K562 (cell line): ENCODE results near the gene KCNAB2. TPM values are rescaled to one million over a fixed set of nuclear protein-coding genes. Genes with fewer than 3 reads are reported as not detected.

Source experiments
- ATAC-seq: fragments of 200-7000 bp; cut with Tn5 transposase; 3 replicates; pipeline ENCODE4 v1.9.1; 2020; ENCODE audit warnings: moderate library complexity
- BruUV-seq: library from RNA; stranded (reverse); fragments of 400-500 nt; replicated peaks from 2 replicates; lab custom pipeline; 2021; lab: Mats Ljungman, UMichigan
- CTCF ChIA-PET: fragments of 300-600 bp; formaldehyde crosslinking; extraction: SDS; loops from one replicate; lab custom pipeline; 2021; ENCODE audit warnings: low intra/inter-chr PET ratio; lab: Yijun Ruan, JAX
- POLR2A ChIA-PET: fragments of 300-600, 350-650 bp; sonication (Branson Sonifier 250); formaldehyde crosslinking; extraction: SDS; loops from one replicate; lab custom pipeline; 2021; ENCODE audit warnings: antibody characterized with exemption, inconsistent platforms; lab: Yijun Ruan, JAX
- DNase-seq, 4 experiments: peaks; one replicate each; pipeline versions ENCODE4 v3.0.0 to v3.0.0-alpha.2; 2011 to 2018; ENCODE audit warnings: low spot score in 3 of 4, mixed read lengths in 3 of 4; ENCODE audit errors: extremely low read depth in 1 of 4
- FAIRE-seq: peaks from 2 replicates; lab custom pipeline; 2011; peaks lifted over from hg19 to GRCh38; lab: Jason Lieb, UNC
- H2AFZ ChIP-seq: 2 replicates; pipeline ENCODE4 v1.6.0; 2011; ENCODE audit warnings: low read depth, low read length, control low read depth, inconsistent platforms
- H3K27ac ChIP-seq: fragments of 200-600 bp; 3 replicates; pipeline ENCODE4 v1.8.0; 2011; ENCODE audit warnings: low read depth, mild to moderate bottlenecking, control low read depth, inconsistent platforms, low read length, moderate library complexity, mixed read lengths; ENCODE audit errors: extremely low read depth
- H3K27me3 ChIP-seq, 2 experiments: fragments of 300-600 bp in 1 of 2; 2 replicates in 1 of 2; 3 replicates in 1 of 2; pipeline versions ENCODE4 v1.6.0 to v1.8.0; 2011; ENCODE audit warnings: inconsistent platforms in 2 of 2, low read length in 2 of 2, mild to moderate bottlenecking in 1 of 2, mixed read lengths in 1 of 2, moderate library complexity in 1 of 2; ENCODE audit not compliant: control insufficient read depth in 2 of 2, insufficient read depth in 2 of 2
- H3K36me3 ChIP-seq: fragments of 300-600 bp; 3 replicates; pipeline ENCODE4 v1.8.0; 2011; ENCODE audit warnings: mild to moderate bottlenecking, low read length, inconsistent platforms; ENCODE audit not compliant: control insufficient read depth, insufficient read depth
- H3K4me1 ChIP-seq, 2 experiments: fragments of 200-600 bp in 1 of 2; replicated peaks in 1 of 2; 2 replicates in 1 of 2; 3 replicates in 1 of 2; pipeline versions ENCODE4 v1.5.1 to v1.8.0; 2011; ENCODE audit warnings: inconsistent platforms in 2 of 2, low read length in 2 of 2, mild to moderate bottlenecking in 1 of 2, mixed read lengths in 1 of 2, moderate library complexity in 1 of 2; ENCODE audit not compliant: control insufficient read depth in 2 of 2, insufficient read depth in 2 of 2
- H3K4me2 ChIP-seq: 2 replicates; pipeline ENCODE4 v1.6.1; 2011; ENCODE audit warnings: low read length, control low read depth, inconsistent platforms, mixed read lengths; ENCODE audit not compliant: insufficient read depth
- H3K4me3 ChIP-seq: fragments of 200-600 bp; sonication (generic), shearing (Covaris generic); 2 replicates; pipeline ENCODE4 v1.5.1; 2016; ENCODE audit warnings: control low read depth, inconsistent platforms
- H3K79me2 ChIP-seq: fragments of 200-600 bp; 3 replicates; pipeline ENCODE4 v1.8.0; 2011; ENCODE audit warnings: low read length, inconsistent platforms; ENCODE audit not compliant: control insufficient read depth, insufficient read depth
- H3K9ac ChIP-seq, 2 experiments: 2 replicates each; pipeline versions ENCODE4 v1.6.0 to v1.6.1; 2011; ENCODE audit warnings: low read depth in 2 of 2, low read length in 2 of 2, control low read depth in 1 of 2, inconsistent platforms in 1 of 2, mild to moderate bottlenecking in 1 of 2, mixed read lengths in 1 of 2; ENCODE audit not compliant: insufficient read depth in 1 of 2
- H3K9me1 ChIP-seq: one replicate; pipeline ENCODE4 v1.6.0; 2011; ENCODE audit warnings: inconsistent platforms, mild to moderate bottlenecking, low read length, moderate library complexity; ENCODE audit not compliant: control insufficient read depth, insufficient read depth
- H3K9me3 ChIP-seq: replicated peaks from 2 replicates; pipeline ENCODE4 v1.5.1; 2011; ENCODE audit warnings: low read depth, low read length, inconsistent platforms; ENCODE audit not compliant: control insufficient read depth, insufficient read depth
- H4K20me1 ChIP-seq: replicated peaks from 2 replicates; pipeline ENCODE4 v1.6.1; 2011; ENCODE audit warnings: low read length, inconsistent platforms, mixed read lengths; ENCODE audit not compliant: control insufficient read depth, insufficient read depth
- BHLHE40 ChIP-seq: IDR thresholded peaks from 2 replicates; pipeline ENCODE4 v1.6.1; 2011; ENCODE audit warnings: low read length, improper control_type of control experiment
- HNRNPUL1 ChIP-seq: fragments of 200-400 bp; formaldehyde crosslinking; IDR thresholded peaks from 2 replicates; pipeline ENCODE4 v1.6.1; 2017; ENCODE audit warnings: low read length
- LEF1 ChIP-seq: fragments of 450-650 bp; IDR thresholded peaks from 2 replicates; pipeline ENCODE4 v1.6.1; 2016; ENCODE audit warnings: mild to moderate bottlenecking
- TOE1 ChIP-seq, 2 experiments: fragments of 450-650 bp in 1 of 2; sonication (generic) in 1 of 2; formaldehyde crosslinking in 1 of 2; IDR thresholded peaks; 2 replicates each; pipeline versions ENCODE4 v1.7.1 to v1.8.0; 2016 to 2022; ENCODE audit warnings: borderline replicate concordance in 2 of 2, mild to moderate bottlenecking in 2 of 2, antibody characterized with exemption in 1 of 2, inconsistent platforms in 1 of 2, low read depth in 1 of 2, missing genetic modification reagents in 1 of 2, moderate library complexity in 1 of 2
- U2AF2 ChIP-seq: fragments of 200-400 bp; formaldehyde crosslinking; optimal IDR thresholded peaks from 2 replicates; pipeline ENCODE3; 2017; ENCODE audit warnings: low read depth, mild to moderate bottlenecking, low read length
- ZNF184 ChIP-seq: sonication (generic); formaldehyde crosslinking; IDR thresholded peaks from 2 replicates; pipeline ENCODE4 v1.5.0; 2020; ENCODE audit warnings: missing genetic modification reagents
- WGBS: fragments of 100-300 bp; shearing (Covaris generic); methylation state at CpG from one replicate; pipeline ENCODE4 v1.1.6; 2016; ENCODE audit warnings: low coverage, mixed read lengths; ENCODE audit not compliant: insufficient coverage; ENCODE audit errors: missing lambda C conversion rate; 5-methylcytosine and 5-hydroxymethylcytosine counted together
- in situ Hi-C: fragments of 300-500 bp; cut with MboI; formaldehyde crosslinking; loops from 4 replicates; pipeline ENCODE4 v1.15.0; 2018; ENCODE audit warnings: inconsistent platforms, mixed read lengths
- intact Hi-C: fragments of 100-400 bp; cut with micrococcal nuclease; formaldehyde crosslinking; loops from 2 replicates; pipeline ENCODE4 v1.14.2; 2022
- polyA plus RNA-seq, 8 experiments: library from polyadenylated mRNA; depleted of rRNA in 4 of 8; stranded (reverse) in 5 of 8; unstranded in 3 of 8; fragments of >200 nt; fragmentation: Nextera tagmentation in 2 of 8; fragmentation: Illumina TruSeq in 1 of 8; extraction: Ambion mirVana in 2 of 8; extraction: Trizol in 1 of 8; gene quantifications; 2 replicates each; pipeline versions ENCODE4 v1.2.1 to v1.2.3, GENCODE V29; 2011 to 2014; ENCODE audit warnings: inconsistent platforms in 1 of 8, missing spikeins in 1 of 8
- total RNA-seq, 7 experiments: library from RNA; depleted of rRNA in 6 of 7; stranded (reverse); fragments of >200 nt in 6 of 7; fragmentation: Illumina TruSeq in 2 of 7; extraction: Trizol in 2 of 7; gene quantifications; 2 replicates each; pipeline versions ENCODE4 v1.2.1 to v1.2.3, GENCODE V29; 2011 to 2021; ENCODE audit warnings: low replicate concordance in 1 of 7
- TF ChIP-seq, protein P1 (sequence below), 2 experiments: IDR thresholded peaks; 2 replicates each; pipeline ENCODE4 v1.6.1; 2011; ENCODE audit warnings: borderline replicate concordance in 1 of 2, control low read depth in 1 of 2, low read depth in 1 of 2, low read length in 1 of 2, mild to moderate bottlenecking in 1 of 2, mixed read lengths in 1 of 2, moderate library complexity in 1 of 2; ENCODE audit not compliant: insufficient read depth in 1 of 2, insufficient read length in 1 of 2, poor library complexity in 1 of 2, severe bottlenecking in 1 of 2; ENCODE audit errors: extremely low read depth in 1 of 2
- TF ChIP-seq, protein P2 (sequence below): sonication (generic); formaldehyde crosslinking; IDR thresholded peaks from 2 replicates; pipeline ENCODE4 v1.9.0; 2022; ENCODE audit warnings: mild to moderate bottlenecking, missing genetic modification reagents

The KCNAB2 gene
- total and polyA plus RNA-seq, 9 of the 15 experiments (the other 6 are each of a cell fraction or from before 2014, with no cell fraction given) = 1.8 to 15.8 (median 7.1) TPM

DNA sequence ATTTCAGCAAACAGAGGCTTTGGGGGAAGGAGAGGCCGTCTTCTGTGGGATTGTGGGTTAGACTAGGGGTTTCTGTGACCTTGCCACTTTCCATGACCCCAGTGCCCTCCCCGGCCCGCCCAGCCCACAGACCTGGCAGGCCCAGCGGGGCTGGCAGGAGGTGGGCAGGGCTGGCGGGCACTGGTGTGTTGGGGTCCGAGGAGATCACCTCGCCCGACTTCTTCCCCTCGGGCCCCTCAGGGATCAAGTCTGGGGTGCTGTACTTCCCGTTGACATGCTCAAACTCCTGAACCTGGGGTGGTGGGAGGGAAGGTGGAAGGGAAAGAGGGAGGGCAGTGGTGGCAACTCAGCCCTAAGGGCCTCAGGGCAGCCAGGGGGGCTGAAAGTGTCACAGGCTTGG, 78.1 kb downstream of the KCNAB2 start:
- Histone ChIP-seq H3K27ac (no peak overlapping the region), H2AFZ (no peak overlapping the region), H3K4me1 (peaks cover 0 to 49% of the 10 kb centered on the region in 2 experiments; a peak in 3 of 5 replicates), H3K4me3 (no peak overlapping the region), H3K4me2 (no peak overlapping the region), H4K20me1 (peaks cover 5% of the 10 kb centered on the region; the same call in 1 of the 2 replicates), H3K27me3 (peaks cover 22 to 51% of the 10 kb centered on the region in 2 experiments), H3K9ac (no peak overlapping the region), H3K36me3 (no peaks in the 10 kb centered on the region), H3K9me3 (no peaks in the 10 kb centered on the region), H3K79me2 (no peaks in the 10 kb centered on the region), H3K9me1 (peaks cover 3% of the 10 kb centered on the region)
- intact Hi-C loops = no loop called here
- in situ Hi-C loops = no loop called here
- DNase-seq = no peak
- POLR2A ChIA-PET = interaction anchor here (0.5 kb wide), 1 partner anchor 392 kb away, joined by 3 read pairs; no protein-coding TSS in a partner anchor
- BruUV-seq = no TSS peak
- 18% methylated on average over 10 of the region's 10 CpGs for WGBS
- no peak for ATAC-seq
- CTCF ChIA-PET = no interaction called here
- TF ChIP-seq ZNF184 = no peak
- no peak for TF ChIP-seq TOE1 (IDR thresholded peaks at IDR 0.05; ENCODE audit: borderline replicate concordance)
- no peak for TF ChIP-seq TOE1 (CRISPR knock-in tag; IDR thresholded peaks at IDR 0.05; ENCODE audit: borderline replicate concordance, low read depth)
- no peak for TF ChIP-seq LEF1
- TF ChIP-seq U2AF2 = no peak
- no peak for TF ChIP-seq HNRNPUL1
- FAIRE-seq = no peak

DNA sequence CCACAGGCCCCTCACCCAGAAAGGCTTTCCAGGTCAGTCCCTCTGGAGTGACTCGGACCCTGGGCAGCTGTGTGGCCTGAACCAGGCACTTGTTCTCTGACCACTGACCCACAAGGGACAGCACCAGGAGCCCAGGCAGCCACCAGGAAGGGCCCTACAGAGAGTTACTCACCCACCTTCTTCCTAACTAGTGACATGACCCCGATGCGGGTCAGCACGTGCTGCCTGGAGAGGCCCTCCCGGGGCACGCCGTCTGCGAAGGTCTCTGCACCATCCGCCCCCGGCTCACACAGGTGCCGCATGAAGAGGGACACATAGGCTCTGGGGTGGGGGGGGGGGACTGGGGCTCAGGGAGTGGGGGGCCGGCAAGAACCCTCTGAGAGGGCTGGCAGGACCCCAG, 78.7 kb downstream of the KCNAB2 start:
- in situ Hi-C loops (no loop called here), intact Hi-C loops (no loop called here)
- H3K4me1 ChIP-seq = peaks cover 0 to 51% of the 10 kb centered on the region in 2 experiments; a peak in 3 of 5 replicates
- peaks cover 5% of the 10 kb centered on the region; the same call in 1 of the 2 replicates for H4K20me1 ChIP-seq
- no peak overlapping the region for H3K9ac ChIP-seq
- BruUV-seq = no TSS peak
- CTCF ChIA-PET = no interaction called here
- no peak overlapping the region for H3K27ac ChIP-seq
- DNase-seq = no peak
- H2AFZ ChIP-seq = no peak overlapping the region
- peak; percentile 57 for TF ChIP-seq BHLHE40
- TF ChIP-seq, protein P1, sequence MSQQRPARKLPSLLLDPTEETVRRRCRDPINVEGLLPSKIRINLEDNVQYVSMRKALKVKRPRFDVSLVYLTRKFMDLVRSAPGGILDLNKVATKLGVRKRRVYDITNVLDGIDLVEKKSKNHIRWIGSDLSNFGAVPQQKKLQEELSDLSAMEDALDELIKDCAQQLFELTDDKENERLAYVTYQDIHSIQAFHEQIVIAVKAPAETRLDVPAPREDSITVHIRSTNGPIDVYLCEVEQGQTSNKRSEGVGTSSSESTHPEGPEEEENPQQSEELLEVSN (IDR thresholded peaks at IDR 0.05; ENCODE audit: borderline replicate concordance in 1 of 2, extremely low read depth in 1 of 2, insufficient read depth in 1 of 2, insufficient read length in 1 of 2, low read depth in 1 of 2, low read length in 1 of 2, poor library complexity in 1 of 2, severe bottlenecking in 1 of 2) = peak in 1 of 2 experiments; percentile 18
- TF ChIP-seq, protein P2, sequence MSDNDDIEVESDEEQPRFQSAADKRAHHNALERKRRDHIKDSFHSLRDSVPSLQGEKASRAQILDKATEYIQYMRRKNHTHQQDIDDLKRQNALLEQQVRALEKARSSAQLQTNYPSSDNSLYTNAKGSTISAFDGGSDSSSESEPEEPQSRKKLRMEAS (CRISPR knock-in tag) = no peak
- H3K9me3 ChIP-seq = no peaks in the 10 kb centered on the region
- peaks cover 3% of the 10 kb centered on the region for H3K9me1 ChIP-seq
- H3K4me3 ChIP-seq = no peak overlapping the region
- ATAC-seq = no peak
- 20% methylated on average over 11 of the region's 12 CpGs for WGBS
- POLR2A ChIA-PET = interaction anchor here (0.5 kb wide), 1 partner anchor 392 kb away, joined by 3 read pairs; no protein-coding TSS in a partner anchor
- no peak for FAIRE-seq
- H3K36me3 ChIP-seq = no peaks in the 10 kb centered on the region
- no peak overlapping the region for H3K4me2 ChIP-seq
- peaks cover 24 to 56% of the 10 kb centered on the region in 2 experiments for H3K27me3 ChIP-seq
- H3K79me2 ChIP-seq = no peaks in the 10 kb centered on the region
